Stimulated activated CD8-positive, alpha-beta memory T cell treated with anti-CD3 and anti-CD28 coated beads, Interleukin-4, amount 100 ng/mL, for 48 hours (primary cell): ENCODE measurements around the gene TNRC18.
A peak's percentile ranks its signal among the peaks of the same experiment; 100 is the strongest.

Experiments
- DNase-seq: peaks from one replicate; pipeline ENCODE4 v3.0.0-alpha.2; 2020

The TNRC18 gene

GRCh38 chr7:5448378-5449037 is 24.9 kb upstream of the TNRC18 start:
- DNase-seq = no peak

- no peak for DNase-seq
These were observed 22.5 kb upstream of the TNRC18 start for GRCh38 chr7:5445981-5446594.

GRCh38 chr7:5443678-5444077 is 20.0 kb upstream of the TNRC18 start:
- DNase-seq = no peak

GRCh38 chr7:5442757-5443305 is 19.2 kb upstream of the TNRC18 start:
- no peak for DNase-seq

DNA sequence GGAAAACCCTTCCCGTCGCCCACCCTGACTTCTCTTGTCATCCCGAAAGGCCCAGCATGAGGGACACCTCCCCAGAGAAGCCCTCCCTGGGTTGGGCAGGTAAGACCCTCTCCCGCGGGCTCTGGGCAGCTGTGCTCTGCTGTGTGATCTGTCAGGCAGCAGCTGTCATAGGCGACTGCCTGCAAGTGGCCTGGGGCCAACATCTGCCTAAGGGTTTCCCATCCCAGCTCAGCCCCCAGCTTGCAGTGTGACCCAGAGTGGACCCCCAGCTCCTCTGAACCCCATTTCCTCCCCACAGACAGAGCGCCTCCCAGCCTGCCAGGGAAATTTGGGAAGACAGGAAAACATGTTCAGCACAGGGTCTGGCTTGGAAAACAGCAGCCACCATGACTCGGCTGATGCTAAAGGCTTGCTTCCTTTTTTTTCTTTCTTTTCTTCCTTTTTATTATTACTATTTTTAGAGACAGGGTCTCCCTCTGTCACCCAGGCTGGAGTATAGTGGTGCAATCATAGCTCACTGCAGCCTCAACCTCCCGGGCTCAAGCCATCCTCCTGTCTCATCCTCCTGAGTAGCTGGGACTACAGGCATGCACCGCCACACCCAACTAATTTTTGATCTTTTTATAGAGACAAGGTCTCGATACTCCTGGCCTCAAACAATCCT is 18.3 kb upstream of the TNRC18 start:
- DNase-seq = no peak

GRCh38 chr7:5439572-5440496 is 16.2 kb upstream of the TNRC18 start:
- no peak for DNase-seq

- DNase-seq = no peak
These were observed 15.6 kb upstream of the TNRC18 start for GRCh38 chr7:5439209-5439571.

GRCh38 chr7:5437987-5438386 is 14.4 kb upstream of the TNRC18 start:
- DNase-seq = no peak

- DNase-seq = no peak
These were observed 13.8 kb upstream of the TNRC18 start for GRCh38 chr7:5437348-5437892.

DNA sequence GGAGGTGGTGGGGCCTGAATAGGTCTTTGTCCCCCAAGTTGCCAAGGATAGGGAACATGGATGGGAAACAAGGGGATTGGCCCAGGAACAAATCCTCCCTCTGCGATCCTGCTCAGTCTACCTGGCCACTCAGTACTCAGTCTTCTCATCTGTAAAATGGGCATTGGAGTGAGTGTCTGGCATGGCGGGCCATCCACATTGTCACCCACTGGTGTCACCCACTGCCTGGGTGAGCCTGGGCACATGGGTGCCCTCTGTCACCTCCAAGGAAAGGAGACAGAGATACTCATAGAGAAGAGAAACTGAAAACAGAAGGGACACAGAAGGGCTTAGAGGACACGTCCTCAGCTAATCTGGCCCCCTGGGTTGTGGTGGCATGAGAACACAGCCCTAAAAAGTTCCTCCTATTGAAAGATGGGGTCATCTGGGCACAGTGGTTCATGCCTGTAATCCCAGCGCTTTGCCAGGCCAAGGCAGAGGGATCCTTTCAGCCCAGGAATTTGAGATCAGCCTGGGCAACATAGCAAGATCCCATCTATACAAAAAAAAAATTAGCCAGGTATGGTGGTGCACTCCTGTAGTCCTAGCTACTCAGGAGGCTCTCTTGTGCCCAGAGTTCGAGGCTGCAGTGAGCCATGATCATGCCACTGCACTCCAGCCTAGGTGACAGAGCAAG is 12.5 kb upstream of the TNRC18 start:
- DNase-seq = no peak

GRCh38 chr7:5435291-5436002 is 11.8 kb upstream of the TNRC18 start:
- DNase-seq = no peak

DNA sequence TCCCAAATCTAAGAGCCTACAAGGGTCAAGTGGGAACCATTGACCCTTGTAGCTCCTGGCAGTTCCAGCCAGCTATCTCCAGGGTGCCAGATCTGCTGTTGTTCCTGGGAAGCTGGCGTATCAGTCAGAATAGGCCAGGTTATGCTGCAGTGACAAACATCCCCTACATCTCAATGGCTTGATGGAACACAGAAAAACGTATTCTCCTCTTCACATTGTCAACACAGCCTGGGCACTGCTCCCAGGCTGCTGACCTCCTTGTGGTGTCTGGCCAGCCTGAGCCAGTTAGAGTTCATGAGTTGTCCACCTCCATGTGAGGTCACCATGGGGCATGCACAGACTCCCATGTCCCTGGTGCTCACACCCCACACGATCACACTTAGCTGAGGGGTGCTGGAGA is 9.5 kb upstream of the TNRC18 start:
- DNase-seq = no peak

- DNase-seq = no peak
These were observed 9.1 kb upstream of the TNRC18 start for GRCh38 chr7:5432691-5433090.

- no peak for DNase-seq
These were observed 8.0 kb upstream of the TNRC18 start for GRCh38 chr7:5431560-5432015.

DNA sequence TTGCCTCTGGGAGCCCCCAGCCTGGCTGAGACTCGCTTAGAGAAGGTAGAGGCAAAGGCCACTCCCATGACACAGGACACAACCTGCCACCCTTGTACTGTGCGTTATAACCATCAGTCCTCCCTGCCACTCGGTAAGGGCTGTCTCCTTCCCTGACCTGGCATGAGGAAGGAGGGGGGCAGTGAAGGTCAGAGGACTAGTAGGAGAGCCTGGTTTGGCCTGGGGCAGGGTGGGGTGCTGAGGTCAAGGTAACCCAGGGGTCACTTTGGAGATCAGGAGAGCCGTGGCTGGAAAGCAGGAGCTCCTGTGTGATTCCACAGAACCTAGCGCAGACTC is 6.9 kb upstream of the TNRC18 start:
- no peak for DNase-seq

GRCh38 chr7:5429857-5430611 is 6.4 kb upstream of the TNRC18 start:
- peak; percentile 30 for DNase-seq

DNA sequence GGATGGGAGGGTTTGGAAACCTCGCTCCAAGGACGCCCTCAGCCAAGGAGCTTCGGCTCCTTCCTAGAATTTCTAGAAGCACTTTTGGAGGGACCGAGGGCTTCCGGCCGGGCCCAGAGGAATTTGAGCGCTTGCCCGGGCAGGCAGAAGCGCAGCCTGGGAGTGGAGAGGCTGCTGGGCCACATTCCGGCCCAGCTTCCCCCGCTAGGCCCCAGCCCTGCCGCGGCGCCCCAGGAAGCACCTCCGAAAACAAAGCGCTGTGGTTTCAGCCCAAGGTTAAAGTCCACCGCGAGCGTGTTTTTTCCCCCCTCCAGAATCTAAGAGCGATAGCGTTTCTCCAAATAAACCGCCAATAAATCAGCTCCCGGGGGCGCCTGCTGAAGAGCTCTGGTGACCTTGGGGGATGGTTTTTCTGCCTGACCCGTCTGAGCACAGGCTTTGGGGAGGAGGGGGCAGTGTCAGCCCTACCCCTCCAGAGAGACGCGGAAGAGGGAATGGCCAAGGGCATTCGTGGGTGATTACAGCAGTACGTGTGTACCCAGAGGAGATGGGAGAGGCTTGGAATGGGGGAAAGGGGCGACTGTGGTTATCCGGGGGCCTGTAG is 5.7 kb upstream of the TNRC18 start:
- no peak for DNase-seq

DNA sequence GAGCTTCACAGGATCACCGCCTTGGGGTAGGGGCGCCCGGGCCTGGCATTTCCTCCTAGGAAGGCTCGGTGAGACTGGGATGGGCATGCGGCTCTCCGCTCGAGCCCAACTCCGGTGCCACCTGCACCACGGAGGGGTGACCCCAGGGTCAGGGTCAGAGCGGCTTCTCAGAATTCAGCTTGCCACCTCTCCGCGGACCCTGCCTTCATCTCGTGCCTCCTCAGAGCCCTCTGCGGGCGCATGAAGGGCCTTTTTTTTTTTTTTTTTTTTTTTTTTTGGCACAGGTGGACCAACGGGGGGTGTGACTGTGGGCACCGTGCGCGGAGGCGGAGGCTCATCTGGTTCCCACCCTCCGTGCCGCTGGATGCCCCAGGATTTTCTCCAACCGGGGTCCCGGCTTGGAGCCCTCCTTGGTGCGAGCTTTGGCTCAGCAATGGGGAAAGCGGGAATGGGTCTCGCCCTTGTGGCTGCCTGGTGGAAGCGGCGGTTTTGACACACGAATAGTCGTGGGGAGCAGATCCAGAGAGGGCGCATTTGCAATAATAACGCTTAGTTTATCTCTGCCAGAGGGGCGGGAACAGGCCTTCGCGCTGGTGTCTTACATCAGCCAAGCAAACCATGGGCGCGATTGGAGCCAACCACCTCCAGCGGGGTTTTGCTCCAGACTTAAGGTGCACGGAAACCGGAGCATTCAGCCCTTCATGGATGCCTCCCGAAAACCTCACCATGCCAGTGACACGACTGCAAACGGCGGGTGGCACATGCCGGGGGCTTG is 5.0 kb upstream of the TNRC18 start:
- peak; percentile 30 for DNase-seq

DNA sequence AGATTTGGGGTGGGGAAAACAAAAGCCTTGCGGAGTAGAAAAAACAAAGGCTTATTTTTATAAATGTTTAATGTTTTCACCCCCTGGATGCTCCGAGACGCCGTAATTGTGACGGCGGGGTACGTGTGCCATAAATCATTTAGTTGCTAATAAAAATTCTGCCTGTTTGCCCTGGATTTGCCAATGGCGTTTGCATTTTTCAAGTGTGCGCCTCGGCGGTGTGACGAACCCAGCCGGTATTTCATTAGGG is 2.5 kb upstream of the TNRC18 start:
- no peak for DNase-seq
